HepG2 (cell line): ENCODE data around the gene AHCYL2. TPM values are rescaled to one million over a fixed set of nuclear protein-coding genes. Genes with fewer than 3 reads are reported as not detected.

Experiments
- ATAC-seq: fragments of 200-7000 bp; cut with Tn5 transposase; 3 replicates; pipeline ENCODE4 v1.9.1; 2020; ENCODE audit warnings: mild to moderate bottlenecking, moderate library complexity
- BruUV-seq: library from RNA; stranded (reverse); fragments of 400-500 nt; replicated peaks from 2 replicates; lab custom pipeline; 2021; lab: Mats Ljungman, UMichigan
- CTCF ChIA-PET: fragments of 300-600 bp; formaldehyde crosslinking; extraction: SDS; loops from one replicate; lab custom pipeline; 2021; ENCODE audit warnings: low total read pairs, inconsistent platforms, low intra/inter-chr PET ratio; lab: Yijun Ruan, JAX
- POLR2A ChIA-PET: fragments of 350-600 bp; sonication (Branson Sonifier 250); formaldehyde crosslinking; loops from one replicate; lab custom pipeline; 2020; ENCODE audit warnings: antibody characterized with exemption, inconsistent platforms; lab: Yijun Ruan, JAX
- DNase-seq: peaks from one replicate; pipeline ENCODE4 v3.0.0-alpha.2; 2015; ENCODE audit warnings: low spot score
- FAIRE-seq: peaks from 3 replicates; lab custom pipeline; 2011; peaks lifted over from hg19 to GRCh38; lab: Jason Lieb, UNC
- H2AFZ ChIP-seq: one replicate; pipeline ENCODE4 v1.6.1; 2011; ENCODE audit warnings: low read length, inconsistent platforms
- H3K27ac ChIP-seq: fragments of 300-600 bp; 3 replicates; pipeline ENCODE4 v1.8.0; 2011; ENCODE audit warnings: mixed run types, mild to moderate bottlenecking, mixed read lengths, low read length, inconsistent platforms; ENCODE audit not compliant: insufficient read depth; ENCODE audit errors: extremely low read length
- H3K27me3 ChIP-seq, 2 experiments: fragments of 200-600 bp in 1 of 2; 2 replicates in 1 of 2; 3 replicates in 1 of 2; pipeline versions ENCODE4 v1.6.0 to v1.8.0; 2011; ENCODE audit warnings: low read length in 2 of 2, mild to moderate bottlenecking in 2 of 2, moderate library complexity in 2 of 2, inconsistent platforms in 1 of 2; ENCODE audit not compliant: insufficient read depth in 2 of 2, control insufficient read depth in 1 of 2
- H3K36me3 ChIP-seq, 2 experiments: fragments of 200-600 bp in 1 of 2; replicated peaks in 1 of 2; 2 replicates in 1 of 2; 3 replicates in 1 of 2; pipeline versions ENCODE4 v1.5.1 to v1.8.0; 2011; ENCODE audit warnings: low read length in 2 of 2, inconsistent platforms in 1 of 2; ENCODE audit not compliant: insufficient read depth in 2 of 2, control insufficient read depth in 1 of 2
- H3K4me1 ChIP-seq: 2 replicates; pipeline ENCODE4 v1.5.1; 2012; ENCODE audit warnings: low read length, inconsistent platforms; ENCODE audit not compliant: insufficient read depth
- H3K4me2 ChIP-seq: 2 replicates; pipeline ENCODE4 v1.6.0; 2011; ENCODE audit warnings: low read depth, low read length, inconsistent platforms
- H3K4me3 ChIP-seq, 3 experiments: fragments of 200-600 bp in 1 of 3; sonication (generic), shearing (Covaris generic) in 1 of 3; replicated peaks in 1 of 3; 2 replicates each; pipeline ENCODE4 v1.5.1; 2011 to 2016; ENCODE audit warnings: low read length in 3 of 3, inconsistent platforms in 2 of 3, low read depth in 2 of 3, mild to moderate bottlenecking in 2 of 3, control low read depth in 1 of 3, mixed read lengths in 1 of 3; ENCODE audit not compliant: insufficient read depth in 1 of 3
- H3K79me2 ChIP-seq: one replicate; pipeline ENCODE4 v1.6.1; 2011; ENCODE audit warnings: low read length, inconsistent platforms; ENCODE audit not compliant: insufficient read depth
- H3K9ac ChIP-seq: 2 replicates; pipeline ENCODE4 v1.6.0; 2011; ENCODE audit warnings: mild to moderate bottlenecking, low read depth, low read length, inconsistent platforms; ENCODE audit not compliant: insufficient read depth
- H3K9me3 ChIP-seq: 2 replicates; pipeline ENCODE4 v1.5.1; 2012; ENCODE audit warnings: mild to moderate bottlenecking, low read length
- H4K20me1 ChIP-seq: 2 replicates; pipeline ENCODE4 v1.6.0; 2011; ENCODE audit warnings: inconsistent platforms, mild to moderate bottlenecking, low read length, moderate library complexity; ENCODE audit not compliant: insufficient read depth
- AKAP8 ChIP-seq: sonication (generic); formaldehyde crosslinking; IDR thresholded peaks from 2 replicates; pipeline ENCODE4 v1.5.1; 2020; ENCODE audit warnings: mild to moderate bottlenecking, missing genetic modification reagents
- FOXK1 ChIP-seq: sonication (generic); formaldehyde crosslinking; IDR thresholded peaks from 2 replicates; pipeline ENCODE4 v1.4.0; 2020; ENCODE audit warnings: low read depth, missing genetic modification reagents, borderline replicate concordance
- GABPB1 ChIP-seq: IDR thresholded peaks from 2 replicates; pipeline ENCODE4 v1.6.1; 2016; ENCODE audit warnings: mild to moderate bottlenecking, missing genetic modification reagents, moderate library complexity, missing compliant biosample characterization
- KLF15 ChIP-seq: sonication (generic); formaldehyde crosslinking; IDR thresholded peaks from 2 replicates; pipeline ENCODE4 v1.8.1; 2023; ENCODE audit warnings: borderline replicate concordance, mild to moderate bottlenecking, inconsistent platforms, missing genetic modification reagents, mixed read lengths
- MEIS1 ChIP-seq: sonication (generic); formaldehyde crosslinking; IDR thresholded peaks from 2 replicates; pipeline ENCODE4 v1.9.0; 2021; ENCODE audit warnings: mild to moderate bottlenecking, missing genetic modification reagents, moderate library complexity, borderline replicate concordance
- SETDB1 ChIP-seq: sonication (generic); formaldehyde crosslinking; IDR thresholded peaks from 2 replicates; pipeline ENCODE4 v1.5.1; 2020; ENCODE audit warnings: missing genetic modification reagents, mild to moderate bottlenecking, borderline replicate concordance
- SIX1 ChIP-seq: sonication (generic); formaldehyde crosslinking; IDR thresholded peaks from 2 replicates; pipeline ENCODE4 v1.4.0; 2020; ENCODE audit warnings: missing genetic modification reagents, borderline replicate concordance
- USF2 ChIP-seq, 2 experiments: sonication (generic) in 1 of 2; formaldehyde crosslinking in 1 of 2; IDR thresholded peaks; 2 replicates each; pipeline versions ENCODE4 v1.5.1 to v1.6.1; 2011 to 2020; ENCODE audit warnings: borderline replicate concordance in 1 of 2, low read depth in 1 of 2, low read length in 1 of 2, mild to moderate bottlenecking in 1 of 2, missing genetic modification reagents in 1 of 2, moderate library complexity in 1 of 2
- YEATS2 ChIP-seq: sonication (generic); formaldehyde crosslinking; IDR thresholded peaks from 2 replicates; pipeline ENCODE4 v1.4.0; 2020; ENCODE audit warnings: missing genetic modification reagents, borderline replicate concordance
- ZFAT ChIP-seq: sonication (generic); formaldehyde crosslinking; conservative IDR thresholded peaks from 2 replicates; pipeline ENCODE4 v1.8.1; 2023; ENCODE audit warnings: missing genetic modification reagents, inconsistent platforms
- ZKSCAN8 ChIP-seq: IDR thresholded peaks from 2 replicates; pipeline ENCODE4 v1.6.1; 2016; ENCODE audit warnings: borderline replicate concordance, missing genetic modification reagents, missing compliant biosample characterization
- ZNF589 ChIP-seq: sonication (generic); formaldehyde crosslinking; conservative IDR thresholded peaks from 2 replicates; pipeline ENCODE4 v1.8.0; 2022; ENCODE audit warnings: mild to moderate bottlenecking, moderate library complexity, missing genetic modification reagents
- ZNF687 ChIP-seq: sonication (generic); formaldehyde crosslinking; IDR thresholded peaks from 2 replicates; pipeline ENCODE4 v1.5.1; 2020; ENCODE audit warnings: mild to moderate bottlenecking, missing genetic modification reagents, moderate library complexity
- ZNF746 ChIP-seq: sonication (generic); formaldehyde crosslinking; IDR thresholded peaks from 2 replicates; pipeline ENCODE4 v1.8.0; 2022; ENCODE audit warnings: mild to moderate bottlenecking, missing genetic modification reagents
- ZNF770 ChIP-seq: sonication (generic); formaldehyde crosslinking; IDR thresholded peaks from 2 replicates; pipeline ENCODE4 v1.5.0; 2020; ENCODE audit warnings: mild to moderate bottlenecking, missing genetic modification reagents
- ZNF839 ChIP-seq: sonication (generic); formaldehyde crosslinking; IDR thresholded peaks from 2 replicates; pipeline ENCODE4 v1.4.0; 2020; ENCODE audit warnings: missing genetic modification reagents, mild to moderate bottlenecking, borderline replicate concordance
- ZSCAN21 ChIP-seq: sonication (generic); formaldehyde crosslinking; IDR thresholded peaks from 2 replicates; pipeline ENCODE4 v1.8.0; 2022; ENCODE audit warnings: mild to moderate bottlenecking, missing genetic modification reagents, moderate library complexity, borderline replicate concordance
- WGBS: methylation state at CpG from one replicate; pipeline ENCODE4 v1.1.6; 2017; ENCODE audit warnings: low lambda C conversion rate; 5-methylcytosine and 5-hydroxymethylcytosine counted together
- in situ Hi-C: cut with HindIII; loops from 2 replicates; pipeline ENCODE4 v1.10.0; 2017; ENCODE audit warnings: low pct_unique_long_range_greater_than_20kb; ENCODE audit not compliant: extremely low pct_ligation_motif_present
- intact Hi-C: fragments of 100-400 bp; cut with micrococcal nuclease; formaldehyde crosslinking; loops from one replicate; pipeline ENCODE4 v1.10.0; 2022; ENCODE audit not compliant: unreplicated experiment
- polyA plus RNA-seq, 8 experiments: library from polyadenylated mRNA; depleted of rRNA in 3 of 8; stranded (reverse) in 7 of 8; unstranded in 1 of 8; fragments of >200 nt; fragmentation: Illumina TruSeq in 4 of 8; extraction: Trizol in 4 of 8; gene quantifications; 2 replicates each; pipeline versions ENCODE4 v1.2.1 to v1.2.3, GENCODE V29; 2011 to 2016; ENCODE audit warnings: low read depth in 4 of 8, missing spikeins in 1 of 8, mixed read lengths in 1 of 8; ENCODE audit not compliant: insufficient read depth in 1 of 8
- total RNA-seq, 5 experiments: library from RNA; depleted of rRNA; stranded (reverse); fragments of >200 nt; fragmentation: Illumina TruSeq; extraction: Trizol; gene quantifications; 2 replicates each; pipeline ENCODE4 v1.2.3, GENCODE V29; 2016; ENCODE audit warnings: low read depth in 1 of 5

AHCYL2 gene
- total and polyA plus RNA-seq, 2 of the 13 experiments (the other 11 are each of a cell fraction or from before 2014, with no cell fraction given) = 9.5 to 14.7 TPM

DNA sequence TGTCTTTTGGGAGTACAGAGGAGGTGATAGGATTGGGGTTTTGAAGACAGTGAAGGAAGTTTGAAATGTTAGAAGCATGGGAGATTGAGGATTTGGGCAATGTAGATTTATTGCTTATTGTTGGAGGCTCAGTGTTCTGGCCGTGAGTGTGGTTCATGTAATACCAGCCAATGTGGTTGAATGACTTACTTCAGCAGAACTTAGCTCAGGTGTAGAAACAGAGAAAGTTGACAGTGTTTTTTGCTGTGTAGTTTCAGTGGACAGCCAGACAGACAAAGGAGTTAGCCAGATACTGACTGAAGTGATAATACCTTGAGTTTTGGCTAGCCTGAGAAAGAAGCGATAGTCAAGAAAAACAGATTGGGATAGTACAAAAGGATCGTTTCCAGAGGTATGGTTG is 88.5 kb downstream of the AHCYL2 start:
- no peak for FAIRE-seq
- no peak overlapping the region for H3K4me2 ChIP-seq
- in situ Hi-C loops = no loop called here
- ATAC-seq = no peak
- no peaks in the 10 kb centered on the region for H3K4me1 ChIP-seq
- no peak overlapping the region for H3K9ac ChIP-seq
- no peaks in the 10 kb centered on the region for H3K9me3 ChIP-seq
- H3K27ac ChIP-seq = no peak overlapping the region
- BruUV-seq = no TSS peak
- intact Hi-C loops = no loop called here
- DNase-seq = no peak
- no peaks in the 10 kb centered on the region for H3K36me3 ChIP-seq
- H4K20me1 ChIP-seq = no peaks in the 10 kb centered on the region
- no peak overlapping the region for H2AFZ ChIP-seq
- CTCF ChIA-PET = no interaction called here
- 92% methylated on average over 3 of the region's 3 CpGs for WGBS
- H3K4me3 ChIP-seq = no peak overlapping the region
- H3K27me3 ChIP-seq = no peaks in the 10 kb centered on the region
- POLR2A ChIA-PET = no interaction called here
- no peaks in the 10 kb centered on the region for H3K79me2 ChIP-seq
- TF ChIP-seq SETDB1 (CRISPR knock-in tag) = no peak
- no peak for TF ChIP-seq ZNF687 (CRISPR knock-in tag)
- no peak for TF ChIP-seq KLF15 (CRISPR knock-in tag)
- no peak for TF ChIP-seq FOXK1
- no peak for TF ChIP-seq ZNF589 (CRISPR knock-in tag)
- no peak for TF ChIP-seq SIX1 (CRISPR knock-in tag)
- no peak for TF ChIP-seq USF2 (IDR thresholded peaks at IDR 0.05; ENCODE audit: low read depth, low read length)
- no peak for TF ChIP-seq USF2 (CRISPR knock-in tag; IDR thresholded peaks at IDR 0.05; ENCODE audit: borderline replicate concordance)
- TF ChIP-seq AKAP8 (CRISPR knock-in tag) = no peak
- TF ChIP-seq ZNF770 = no peak
- no peak for TF ChIP-seq MEIS1 (CRISPR knock-in tag)
- TF ChIP-seq ZSCAN21 (CRISPR knock-in tag) = no peak
- TF ChIP-seq YEATS2 (CRISPR knock-in tag) = no peak
- TF ChIP-seq ZKSCAN8 (CRISPR knock-in tag) = no peak
- no peak for TF ChIP-seq ZNF746
- no peak for TF ChIP-seq ZFAT (CRISPR knock-in tag)
- TF ChIP-seq GABPB1 (CRISPR knock-in tag) = no peak
- TF ChIP-seq ZNF839 (CRISPR knock-in tag) = no peak
